Activated B cell treated with CpG ODN at 0.5 μM for 24 hours (primary cell): ENCODE measurements around the gene PFKFB3. TPM values are rescaled to one million over a fixed set of nuclear protein-coding genes. Genes with fewer than 3 reads are reported as not detected.

Experiments used
- ATAC-seq: fragments of 200-7000 bp; cut with Tn5 transposase; one replicate; pipeline ENCODE4 v1.10.0; 2021; ENCODE audit warnings: low read depth, mild to moderate bottlenecking, moderate library complexity
- CTCF ChIA-PET: fragments of 350-600 bp; sonication (Branson Sonifier 250); formaldehyde crosslinking; loops from one replicate; lab custom pipeline; 2021; ENCODE audit warnings: antibody characterized with exemption; lab: Charles Lee
- POLR2A ChIA-PET: fragments of 350-600 bp; sonication (Branson Sonifier 250); formaldehyde crosslinking; loops from one replicate; lab custom pipeline; 2021; ENCODE audit warnings: antibody characterized with exemption; lab: Charles Lee
- DNase-seq: peaks from one replicate; pipeline ENCODE4 v3.0.0; 2022
- H3K27ac Mint-ChIP-seq: one replicate; pipeline ENCODE4 v1.8.0; 2020; ENCODE audit warnings: mixed read lengths
- H3K27me3 Mint-ChIP-seq: one replicate; pipeline ENCODE4 v1.8.0; 2021; ENCODE audit warnings: mixed read lengths
- H3K36me3 Mint-ChIP-seq: one replicate; pipeline ENCODE4 v1.8.0; 2021; ENCODE audit warnings: low read depth, mixed read lengths
- H3K4me1 Mint-ChIP-seq: one replicate; pipeline ENCODE4 v1.8.0; 2021; ENCODE audit warnings: mixed read lengths
- H3K4me3 Mint-ChIP-seq: one replicate; pipeline ENCODE4 v1.8.0; 2020; ENCODE audit warnings: mild to moderate bottlenecking, mixed read lengths
- H3K9me3 Mint-ChIP-seq: one replicate; pipeline ENCODE4 v1.8.0; 2020; ENCODE audit warnings: mixed read lengths
- CTCF ChIP-seq: fragments of 200-600 bp; IDR thresholded peaks from one replicate; pipeline ENCODE4 v1.8.0; 2022; ENCODE audit warnings: antibody characterized with exemption, mild to moderate bottlenecking
- intact Hi-C: fragments of 100-400 bp; cut with micrococcal nuclease; formaldehyde crosslinking; loops from one replicate; pipeline ENCODE4 v1.15.1; 2024
- total RNA-seq: library from RNA; stranded (reverse); gene quantifications from 2 replicates; pipeline ENCODE4 v1.2.3, GENCODE V29; 2022

PFKFB3 gene
- total RNA-seq, 1 donor from 2014 or later = 105 TPM

- DNase-seq (no peak), ATAC-seq (no peak)
- POLR2A ChIA-PET = no interaction called here
- CTCF ChIA-PET = no interaction called here
- Mint-ChIP-seq H3K4me3 (no peak overlapping the region), H3K27me3 (no peaks in the 10 kb centered on the region), H3K36me3 (peaks cover 1% of the 10 kb centered on the region), H3K27ac (no peak overlapping the region), H3K4me1 (peaks cover 45% of the 10 kb centered on the region), H3K9me3 (no peaks in the 10 kb centered on the region)
- intact Hi-C loops = no loop called here
- TF ChIP-seq CTCF = no peak
These were observed 69.4 kb downstream of the PFKFB3 start for GRCh38 chr10:6272126-6272525.

DNA sequence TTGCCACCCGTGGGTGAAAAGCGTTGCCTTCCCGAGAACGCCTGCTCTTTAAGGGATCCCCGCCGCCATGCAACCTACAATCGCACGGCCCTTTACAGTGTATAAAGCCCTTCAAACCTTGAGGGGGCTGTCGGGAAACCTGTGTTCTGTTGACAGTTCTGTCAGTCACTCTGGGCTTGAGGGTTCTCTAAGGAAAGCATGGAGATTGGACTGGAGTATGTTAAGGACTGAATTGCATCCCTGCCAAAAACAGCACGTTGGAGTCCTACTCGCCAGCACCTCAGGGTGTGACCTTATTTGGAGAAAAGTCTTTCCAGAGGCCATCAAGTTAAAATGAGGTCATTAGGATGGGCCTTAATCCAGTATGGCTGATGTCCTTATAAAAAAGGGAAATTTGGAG is 70.6 kb downstream of the PFKFB3 start:
- CTCF ChIA-PET = no interaction called here

DNA sequence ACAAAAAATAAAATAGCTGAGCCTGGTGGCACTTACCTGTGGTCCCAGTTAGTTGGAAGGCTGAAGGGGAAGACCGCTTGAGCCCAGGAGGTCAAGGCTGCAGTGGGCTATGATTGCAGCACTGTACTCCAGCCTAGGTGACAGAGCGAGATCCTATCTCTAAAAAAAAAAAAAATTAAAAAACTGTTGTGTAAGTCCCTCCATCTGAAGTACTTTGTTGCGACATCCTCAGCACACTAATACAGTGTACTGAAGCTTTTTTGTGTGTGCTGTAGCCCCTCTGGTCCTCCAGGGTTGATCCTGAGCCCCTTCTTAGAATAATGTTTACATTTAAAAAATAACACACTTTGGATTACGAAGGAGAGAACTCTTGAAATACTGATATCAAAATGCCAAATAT is 71.3 kb downstream of the PFKFB3 start:
- no peak overlapping the region for H3K4me3 Mint-ChIP-seq
- ATAC-seq (no peak), DNase-seq (no peak)
- H3K27me3 Mint-ChIP-seq = no peaks in the 10 kb centered on the region
- peaks cover 1% of the 10 kb centered on the region for H3K36me3 Mint-ChIP-seq
- intact Hi-C loops = loop anchor here (2.0 kb wide), 1 partner anchor 71 kb away; the partner anchor contains the start of gene PFKFB3
- no peaks in the 10 kb centered on the region for H3K9me3 Mint-ChIP-seq
- peaks cover 39% of the 10 kb centered on the region for H3K4me1 Mint-ChIP-seq
- TF ChIP-seq CTCF = no peak
- ChIA-PET POLR2A (interaction anchor here (2.7 to 2.8 kb wide), 2 partner anchors 21 to 74 kb away, joined by 23 to 29 read pairs; no protein-coding TSS in a partner anchor), CTCF (no interaction called here)
- H3K27ac Mint-ChIP-seq = no peak overlapping the region

More for the DNA sequence above, 70.6 kb downstream of the PFKFB3 start:
- no peak overlapping the region for H3K4me3 Mint-ChIP-seq
- peaks cover 40% of the 10 kb centered on the region for H3K4me1 Mint-ChIP-seq
- no peaks in the 10 kb centered on the region for H3K9me3 Mint-ChIP-seq
- H3K27ac Mint-ChIP-seq = peak overlapping the region; percentile 41
- ATAC-seq (no peak), DNase-seq (no peak)
- peaks cover 1% of the 10 kb centered on the region for H3K36me3 Mint-ChIP-seq
- H3K27me3 Mint-ChIP-seq = no peaks in the 10 kb centered on the region
- no peak for TF ChIP-seq CTCF
- intact Hi-C loops = no loop called here
- POLR2A ChIA-PET = interaction anchor here (2.8 kb wide), 1 partner anchor 75 kb away, joined by 29 read pairs; no protein-coding TSS in a partner anchor

- intact Hi-C loops = loop anchor here (2.0 kb wide), 1 partner anchor 72 kb away; the partner anchor contains the start of gene PFKFB3
- Mint-ChIP-seq H3K27me3 (no peaks in the 10 kb centered on the region), H3K4me3 (no peak overlapping the region), H3K27ac (peak overlapping the region; percentile 35), H3K4me1 (peaks cover 35% of the 10 kb centered on the region), H3K9me3 (no peaks in the 10 kb centered on the region), H3K36me3 (peaks cover 1% of the 10 kb centered on the region)
- CTCF ChIA-PET = interaction anchor here (1.1 to 1.2 kb wide), 2 partner anchors 24 to 74 kb away, joined by 3 to 4 read pairs; no protein-coding TSS in a partner anchor
- no peak for ATAC-seq
- no peak for DNase-seq
- POLR2A ChIA-PET = interaction anchor here (1.2 to 2.8 kb wide), 9 partner anchors 21 to 74 kb away, joined by 3 to 29 read pairs (median 8); partner anchors contain the start of gene PFKFB3
- TF ChIP-seq CTCF = no peak
These were observed 71.8 kb downstream of the PFKFB3 start for GRCh38 chr10:6274484-6274883.
